NCI-H510A treated with DMSO at 0.1 percent for 48 hours (cell line): ENCODE measurements around the gene CYLD.

ENCODE experiments used
- DNase-seq: peaks from one replicate; lab custom pipeline; 2025; lab: John Stamatoyannopoulos, UW

Gene CYLD

DNA sequence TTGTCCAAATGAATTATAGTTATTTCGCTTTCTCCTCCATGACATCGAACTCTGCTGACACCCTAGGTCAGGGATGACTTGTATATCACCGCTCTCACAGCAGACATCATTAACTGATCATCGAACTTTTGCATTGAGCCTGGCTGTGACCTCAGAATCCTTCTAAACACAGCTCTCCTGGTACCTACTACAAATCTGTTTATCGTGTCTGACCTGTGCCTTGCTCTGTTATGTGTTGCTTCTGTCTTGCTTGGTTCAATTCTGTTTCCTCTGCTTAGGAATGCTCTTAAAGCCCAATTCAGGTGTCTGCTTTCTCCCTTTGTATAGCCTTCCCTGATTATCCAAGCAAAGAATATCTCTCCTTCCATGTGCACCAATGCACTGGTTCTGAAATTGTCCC is 78.3 kb downstream of the CYLD start:
- no peak for DNase-seq

DNA sequence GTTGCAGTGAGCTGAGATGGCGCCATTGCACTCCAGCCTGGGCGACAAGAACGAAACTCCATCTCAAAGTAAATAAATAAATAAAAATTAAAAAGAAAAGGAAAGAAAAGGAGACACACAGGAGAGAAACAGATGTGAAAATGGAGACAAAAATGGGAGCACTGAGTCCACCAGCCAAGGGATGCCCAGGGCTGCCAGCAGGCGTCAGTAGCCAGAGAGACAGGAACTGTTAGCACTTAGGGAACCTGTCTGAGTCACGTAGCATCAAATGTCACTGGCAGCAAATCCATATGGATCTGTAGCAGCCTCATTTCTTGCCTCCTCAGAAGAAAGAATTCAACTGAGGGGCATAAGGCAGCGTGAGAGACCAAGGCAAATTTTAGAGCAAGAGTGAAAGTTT is 79.7 kb downstream of the CYLD start:
- no peak for DNase-seq

DNA sequence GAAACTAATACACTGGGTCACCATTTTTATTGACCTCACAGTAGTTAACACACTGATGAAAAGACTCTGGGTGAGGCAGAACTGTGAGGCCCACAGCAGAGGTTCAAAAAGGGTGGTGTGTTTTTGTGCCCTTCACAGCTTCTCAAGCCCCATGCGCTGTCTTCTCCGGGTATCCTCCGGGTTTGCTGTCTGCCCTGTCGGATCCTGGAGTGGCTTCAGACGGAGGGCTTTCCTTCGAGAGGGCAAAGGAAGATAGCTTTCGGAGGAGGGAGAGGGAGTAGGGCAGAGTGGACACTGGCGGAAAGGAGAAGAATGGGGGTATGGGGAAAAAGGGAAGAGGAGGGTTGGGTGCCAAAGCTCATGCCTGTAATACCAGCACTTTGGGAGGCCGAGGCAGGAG is 80.8 kb downstream of the CYLD start:
- no peak for DNase-seq

DNA sequence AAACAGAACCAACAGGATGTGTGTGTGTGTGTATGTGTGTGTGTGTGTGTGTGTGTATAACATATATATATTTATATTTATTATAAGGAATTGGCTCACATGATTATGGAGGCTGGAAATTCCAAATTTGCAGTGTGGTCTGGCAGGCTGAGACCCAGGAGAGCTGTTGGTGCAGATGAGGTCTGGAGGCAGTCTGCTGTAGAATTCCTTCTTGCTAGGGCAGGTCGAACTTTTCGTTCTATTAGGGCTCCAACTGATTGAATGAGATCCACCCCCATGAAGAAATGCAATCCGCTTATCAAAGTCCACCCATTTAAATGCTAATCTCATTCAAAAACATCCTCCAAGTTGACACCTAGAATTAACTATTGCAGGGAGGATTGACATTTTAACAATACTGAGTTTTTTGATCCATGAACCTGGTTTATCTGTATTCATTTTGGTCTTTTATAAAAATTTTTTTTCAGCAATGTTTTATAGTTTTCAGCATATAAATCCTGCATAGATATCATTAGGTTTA is 85.0 kb downstream of the CYLD start:
- DNase-seq, result no peak

DNA sequence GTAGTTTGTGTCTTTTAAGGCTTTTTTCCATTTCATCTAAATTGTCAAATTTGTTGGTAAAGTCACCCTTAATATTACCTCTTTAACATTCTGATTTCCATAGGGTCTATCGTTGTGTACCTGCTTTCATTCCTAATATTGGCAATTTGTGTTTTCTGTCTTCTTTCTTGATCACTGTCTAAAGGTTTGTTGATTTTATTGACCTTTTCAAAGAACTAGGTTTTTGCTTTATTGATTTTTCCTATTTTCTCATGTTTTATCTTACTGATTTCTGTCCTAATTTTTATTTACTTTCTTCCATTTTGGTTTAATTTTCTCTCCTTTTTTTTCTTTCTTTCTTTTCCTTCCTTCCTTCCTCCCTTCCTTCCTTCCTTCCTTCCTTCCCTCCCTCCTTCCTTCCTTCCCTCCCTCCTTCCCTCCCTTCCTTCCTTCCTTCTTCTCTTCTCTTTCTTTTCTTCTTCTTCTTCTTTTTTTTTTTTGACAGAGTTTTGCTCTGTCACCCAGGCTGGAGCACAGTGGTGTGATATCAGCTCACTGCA is 86.3 kb downstream of the CYLD start:
- DNase-seq, result no peak

DNA sequence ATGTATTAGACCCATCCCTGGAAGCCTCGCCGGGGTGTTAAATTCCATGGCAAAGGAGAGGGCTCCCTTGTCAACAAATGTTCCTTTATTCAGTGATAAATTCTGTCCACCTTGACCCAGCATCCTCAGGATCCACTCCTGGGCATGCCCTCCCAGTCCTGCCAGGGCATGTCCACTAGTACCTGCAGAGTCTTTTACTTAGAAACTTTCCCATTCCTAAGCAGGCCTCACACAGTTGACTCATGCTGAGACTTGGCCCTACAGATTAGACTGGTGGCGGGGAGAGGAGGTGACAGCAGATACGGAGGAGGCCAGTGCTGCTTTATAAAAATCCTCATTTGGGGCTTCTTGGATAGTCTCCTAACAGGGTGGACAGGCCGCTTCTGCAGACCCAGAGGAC is 88.8 kb downstream of the CYLD start:
- DNase-seq, result no peak

DNA sequence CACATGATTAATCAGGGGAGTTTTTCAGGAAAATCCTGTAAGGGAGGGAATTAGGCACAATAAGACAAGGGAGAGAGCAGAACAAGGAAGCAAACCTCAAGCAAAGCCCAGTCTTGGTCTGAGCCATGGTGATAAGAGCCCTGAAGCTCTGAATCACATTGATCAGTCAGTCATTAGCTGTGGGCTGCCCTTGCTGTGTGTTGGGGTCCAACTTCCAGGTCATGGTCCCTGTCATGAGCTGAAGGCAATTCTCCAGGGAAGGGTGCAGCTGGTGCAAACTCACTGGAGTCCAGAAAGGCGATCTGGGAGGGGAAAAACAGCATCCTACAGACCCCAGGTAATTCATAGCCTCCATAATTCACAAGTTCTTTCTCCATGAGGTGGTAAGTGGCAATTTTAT is 89.9 kb downstream of the CYLD start:
- no peak for DNase-seq

DNA sequence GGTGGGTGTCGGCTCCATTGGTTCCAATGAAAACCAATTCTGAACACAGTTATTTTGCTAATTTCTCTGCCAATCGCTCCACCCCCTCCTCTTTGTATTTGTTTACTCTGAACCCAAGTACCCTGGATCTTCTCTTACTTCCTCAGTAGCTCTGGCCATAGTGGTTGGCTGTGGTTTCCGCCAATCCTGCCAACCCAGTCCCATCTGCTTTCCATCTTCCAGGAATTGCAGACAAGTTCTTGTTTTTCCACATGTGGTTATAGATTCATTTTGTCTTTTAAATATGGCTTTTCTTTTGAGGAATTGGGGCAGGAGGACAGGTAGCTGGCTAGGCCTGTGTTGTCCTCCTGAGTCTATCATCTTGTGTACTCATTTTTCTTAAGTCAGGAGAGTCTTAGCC is 92.0 kb downstream of the CYLD start:
- DNase-seq, result no peak

DNA sequence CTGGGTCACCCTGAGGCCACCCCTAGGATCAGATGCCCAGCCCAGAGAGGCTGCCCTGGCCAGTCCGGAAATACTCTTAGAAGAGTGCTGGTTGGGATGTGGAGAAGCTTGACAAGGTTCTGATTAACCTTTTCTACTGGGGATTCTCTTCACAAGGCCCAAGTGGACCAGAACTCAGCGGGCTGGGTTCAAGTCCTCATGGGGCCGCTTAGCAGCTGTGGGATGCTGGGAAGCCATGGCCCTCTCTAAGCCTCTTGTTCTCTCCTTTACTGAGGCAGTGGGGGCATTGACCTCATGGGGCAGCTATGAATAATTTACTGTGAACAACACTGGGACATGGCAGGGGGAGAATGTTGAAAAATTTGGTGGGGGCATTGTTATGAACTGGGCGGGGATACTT is 92.8 kb downstream of the CYLD start:
- DNase-seq, result no peak

DNA sequence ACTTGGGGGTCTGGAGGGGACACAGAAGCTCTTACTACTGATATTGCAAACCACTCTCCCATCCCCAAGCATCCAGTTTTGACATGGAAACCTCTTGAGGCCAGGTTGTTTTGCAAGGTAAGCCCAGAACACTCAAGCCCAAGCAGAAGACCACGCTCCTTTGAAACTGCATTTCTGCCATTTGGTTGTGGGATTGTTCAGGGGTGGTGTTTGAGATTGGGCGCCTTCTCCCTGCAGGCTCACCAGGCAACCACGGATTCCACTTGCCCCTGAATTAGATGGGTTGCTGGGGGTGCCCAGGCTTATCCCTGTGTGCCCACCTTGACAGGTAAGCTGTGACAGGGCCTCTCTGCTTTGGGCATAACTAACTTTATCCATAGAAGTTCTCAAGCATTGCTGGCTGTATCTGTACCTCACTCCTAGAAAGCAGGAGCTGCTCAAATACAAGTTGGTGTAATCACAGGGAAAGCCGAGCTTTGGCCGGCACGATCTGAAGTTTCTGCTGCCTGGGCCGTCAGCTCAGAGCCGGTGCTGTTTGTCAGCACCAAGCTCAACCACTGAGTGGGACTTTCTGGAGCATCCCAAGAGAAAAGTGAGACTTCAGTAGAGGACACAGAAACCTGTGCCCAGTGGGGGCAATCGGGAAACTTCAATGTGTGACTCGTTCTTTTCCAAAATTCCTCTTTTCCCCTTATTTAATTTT is 93.6 kb downstream of the CYLD start:
- no peak for DNase-seq

DNA sequence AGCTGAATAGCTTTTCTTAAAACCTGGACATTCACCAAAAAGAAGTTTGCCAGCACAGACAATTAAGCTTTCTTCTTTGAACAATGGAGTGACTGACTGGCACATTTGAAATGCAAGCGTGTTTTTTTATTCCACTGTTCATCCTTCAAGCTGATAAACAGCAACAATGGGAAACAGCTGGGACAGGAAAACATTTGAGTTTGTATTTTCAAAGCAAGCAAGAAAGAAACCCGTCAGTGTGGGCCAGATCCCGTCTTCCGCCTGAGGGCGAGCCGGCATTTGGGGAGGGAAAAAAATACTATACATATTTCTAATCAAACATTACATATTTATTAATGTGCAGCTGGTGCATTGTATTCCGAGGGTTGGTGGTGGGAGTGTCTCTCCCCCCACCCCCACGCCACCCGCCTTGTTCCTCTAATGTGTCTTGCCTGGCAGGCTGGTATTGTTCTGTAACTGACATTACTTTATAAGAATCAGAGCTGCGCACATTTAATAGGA is 94.3 kb downstream of the CYLD start:
- no peak for DNase-seq

DNA sequence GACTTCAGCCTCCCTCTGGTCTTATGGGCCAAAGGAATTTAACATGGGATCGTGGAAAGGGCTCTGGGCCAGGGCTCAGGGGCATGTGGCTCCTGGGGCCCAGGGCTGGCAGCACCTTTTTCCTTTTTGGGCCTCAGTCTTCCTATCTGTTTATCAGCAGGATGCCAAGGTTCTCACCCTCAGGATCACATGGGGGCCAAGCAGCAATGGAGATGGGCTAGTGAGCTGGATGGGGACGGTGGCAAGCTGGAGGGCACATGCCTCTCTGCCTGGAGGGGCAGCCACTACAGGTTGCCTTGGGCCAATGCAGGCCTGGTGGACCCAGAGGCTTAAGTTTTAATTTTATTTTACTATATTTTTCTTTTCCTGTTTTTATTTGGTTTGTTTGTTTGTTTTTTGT is 95.4 kb downstream of the CYLD start:
- no peak for DNase-seq

DNA sequence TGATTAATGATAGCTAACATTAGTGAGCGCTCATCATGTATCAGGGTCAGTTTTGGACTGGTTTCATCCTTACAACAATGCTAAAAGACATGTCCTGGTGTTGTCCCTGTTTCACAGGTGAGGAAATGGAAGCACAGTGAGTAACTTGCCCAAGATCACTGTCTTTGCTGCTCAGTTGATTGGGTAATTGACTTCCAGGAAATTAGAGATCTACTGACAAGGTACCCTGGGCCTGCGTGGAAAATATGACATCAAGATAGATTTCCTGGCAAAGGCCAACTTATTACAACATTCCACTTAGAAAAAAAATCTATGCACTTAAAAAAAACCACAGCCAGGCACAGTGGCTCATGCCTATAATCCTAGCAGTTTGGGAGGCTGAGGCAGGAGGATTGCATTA is 96.3 kb downstream of the CYLD start:
- no peak for DNase-seq

DNA sequence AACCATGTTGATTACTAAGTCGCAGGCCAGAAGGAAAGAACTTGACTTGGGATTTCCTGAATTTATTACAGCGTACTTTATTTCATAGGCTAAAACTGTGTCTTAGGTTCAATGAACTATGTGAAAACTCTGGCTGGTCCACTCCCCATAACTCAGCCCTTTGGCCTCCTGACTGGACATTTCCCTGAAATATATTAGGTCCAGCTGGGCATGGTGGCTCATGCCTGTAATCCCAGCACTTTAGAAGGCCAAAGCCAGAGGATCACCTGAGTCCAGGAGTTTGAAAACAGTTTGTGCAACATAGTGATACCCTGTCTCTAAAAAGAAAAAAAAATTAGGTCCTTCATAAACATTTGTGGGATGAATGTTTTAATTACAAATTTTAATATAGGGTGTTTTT is 97.0 kb downstream of the CYLD start:
- DNase-seq, result no peak

DNA sequence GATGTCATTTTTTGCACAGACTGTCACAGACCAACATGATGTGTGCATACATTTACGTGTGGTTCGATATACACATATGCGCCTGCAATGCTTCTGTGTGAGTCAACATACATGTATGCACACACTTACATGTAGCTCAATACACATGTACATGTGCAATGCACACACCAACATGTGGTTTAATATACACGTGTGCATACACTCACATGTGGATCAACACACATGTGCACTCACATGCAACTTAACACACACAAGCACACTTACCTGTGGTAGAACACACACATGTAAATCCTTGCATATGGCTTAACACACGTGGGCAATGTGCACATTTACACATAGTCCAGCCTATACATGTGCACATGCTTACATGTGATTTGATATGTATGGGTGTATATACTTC is 97.5 kb downstream of the CYLD start:
- DNase-seq, result no peak

DNA sequence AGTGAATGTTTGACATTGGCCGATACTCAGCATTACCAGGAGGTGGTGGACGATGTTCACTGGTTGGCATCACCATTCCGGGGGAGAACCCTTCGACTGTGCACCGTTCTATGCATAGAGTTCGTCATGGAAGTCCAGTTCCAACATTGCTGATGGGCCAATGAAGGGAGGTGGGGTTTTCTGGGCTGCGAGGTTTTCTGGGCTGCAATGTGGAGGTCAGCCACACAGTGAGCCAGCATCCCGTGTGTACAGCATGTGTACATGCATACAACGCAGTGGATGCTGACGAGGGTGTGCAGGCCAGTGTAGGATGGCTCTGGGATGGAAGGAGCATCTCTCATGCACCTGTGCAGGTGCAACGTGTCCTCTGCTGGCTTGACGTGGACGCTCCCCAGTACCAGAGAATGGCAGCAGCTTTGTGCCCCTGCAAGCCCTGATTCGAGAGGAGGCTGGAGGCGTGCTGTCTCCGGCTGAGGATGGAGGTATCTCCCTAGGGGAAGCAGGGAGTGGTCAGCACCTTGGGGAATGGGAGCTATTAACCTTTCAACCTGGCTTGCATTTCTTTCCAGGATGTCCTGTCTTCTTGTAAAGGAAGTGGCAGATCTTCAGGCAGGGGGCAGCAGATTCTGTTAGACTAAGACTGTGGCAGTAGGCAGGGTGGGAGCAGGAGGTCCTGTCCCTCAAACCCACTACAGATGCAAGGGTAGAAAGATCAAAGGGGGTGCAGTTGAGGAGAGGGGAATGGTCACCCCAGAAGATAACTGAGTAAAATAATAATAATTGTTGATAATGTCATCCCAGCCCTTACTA is 98.2 kb downstream of the CYLD start:
- DNase-seq, result no peak

DNA sequence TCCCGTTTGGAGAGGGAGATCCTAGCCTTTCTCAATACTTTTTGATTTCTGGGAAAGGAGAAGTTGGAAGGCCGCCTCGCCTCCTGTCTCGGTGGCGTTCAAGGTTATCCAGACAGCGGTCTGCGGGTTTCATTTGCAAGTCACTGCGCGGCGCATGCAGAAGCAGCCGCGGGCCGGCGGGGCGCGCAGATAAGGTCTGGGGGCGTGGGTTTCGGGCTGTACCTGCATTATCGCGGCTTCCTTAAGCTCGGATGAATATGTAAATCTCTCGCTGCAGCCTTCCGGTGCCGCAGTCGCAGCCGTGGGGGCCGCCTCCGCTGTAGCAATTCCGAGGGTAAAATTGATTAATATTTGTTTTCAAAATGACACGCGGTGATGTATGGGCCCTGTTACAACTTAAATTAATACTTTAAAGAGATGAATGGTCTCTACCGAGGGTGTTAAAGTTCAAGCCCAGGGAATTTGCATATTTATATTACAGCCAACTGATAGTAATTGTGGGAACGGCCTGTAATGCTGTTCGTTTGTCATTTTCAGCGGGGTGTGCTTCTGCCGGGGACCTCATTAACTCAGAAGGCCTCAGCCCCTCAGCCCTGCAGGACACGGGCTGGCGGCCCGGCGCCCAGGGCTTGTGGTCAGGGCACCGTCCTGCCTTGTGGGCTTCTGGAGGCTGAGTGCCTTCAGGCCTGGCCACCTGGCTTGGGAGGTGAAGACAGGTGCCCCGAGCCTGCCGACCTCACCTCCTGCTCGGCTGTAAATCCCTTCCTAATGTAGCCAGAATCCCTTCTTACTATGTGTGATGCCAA is 99.4 kb downstream of the CYLD start:
- no peak for DNase-seq

DNA sequence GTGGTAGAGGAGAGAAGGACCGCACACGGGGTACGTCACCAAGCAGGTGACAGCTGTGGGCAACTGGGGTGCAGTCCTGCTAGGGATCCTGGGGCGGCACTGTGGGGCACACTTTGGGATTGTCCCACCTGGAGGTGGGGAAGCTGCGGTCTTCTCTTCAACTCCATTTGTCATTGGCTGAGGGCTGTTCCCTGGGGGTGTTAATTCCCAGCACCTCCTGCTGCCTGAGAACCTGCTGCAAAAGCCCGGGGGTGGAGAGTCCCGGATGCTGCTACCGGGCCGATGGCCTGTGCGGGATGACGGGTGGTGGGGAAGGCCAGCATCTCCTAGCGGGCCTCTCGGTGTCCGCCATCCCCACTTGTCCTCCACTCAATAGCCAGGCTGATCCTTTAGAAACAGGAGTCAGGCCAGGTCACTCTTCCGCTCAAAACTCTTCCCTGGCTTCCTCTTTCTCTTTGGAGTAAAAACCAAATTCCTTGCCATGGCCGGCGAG is 100.2 kb downstream of the CYLD start:
- no peak for DNase-seq

DNA sequence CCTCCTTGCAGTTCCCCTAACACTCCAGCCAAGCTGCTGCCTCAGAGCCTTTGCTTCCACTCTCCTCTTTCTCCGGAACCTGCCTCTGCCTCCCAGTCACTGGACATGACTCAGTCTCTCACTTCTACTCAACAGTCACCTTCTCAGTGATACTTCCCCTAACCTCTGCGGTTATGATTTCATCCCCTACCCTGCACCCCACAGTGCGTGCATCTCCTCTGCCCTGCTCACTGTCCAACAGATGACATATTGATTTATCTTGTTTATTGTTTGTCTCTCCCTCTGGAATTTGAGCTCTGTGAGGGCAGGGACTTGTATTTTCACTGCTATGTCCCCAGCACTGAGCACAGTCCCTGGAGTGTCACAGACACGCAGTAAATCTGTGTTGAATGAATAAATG is 100.7 kb downstream of the CYLD start:
- no peak for DNase-seq

DNA sequence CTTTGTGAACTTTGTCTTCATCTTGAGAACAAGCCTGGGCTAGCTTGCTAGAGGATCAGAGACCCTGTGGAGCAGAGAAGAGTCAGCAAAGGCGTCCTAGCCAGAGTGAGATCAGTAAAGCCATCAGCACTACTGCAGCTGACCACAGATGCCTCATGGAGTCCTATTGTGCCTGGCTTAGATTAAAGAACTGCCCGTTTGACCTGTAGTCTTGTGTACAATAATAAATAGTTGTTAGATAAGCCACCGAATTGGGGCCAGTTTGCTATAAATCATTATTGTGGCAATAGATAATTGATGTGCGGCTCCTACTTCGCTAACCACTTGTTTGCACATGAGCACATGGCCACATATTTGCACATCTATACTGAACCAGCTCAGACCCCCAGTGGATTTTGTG is 103.0 kb downstream of the CYLD start:
- DNase-seq, result peak; percentile 40

DNA sequence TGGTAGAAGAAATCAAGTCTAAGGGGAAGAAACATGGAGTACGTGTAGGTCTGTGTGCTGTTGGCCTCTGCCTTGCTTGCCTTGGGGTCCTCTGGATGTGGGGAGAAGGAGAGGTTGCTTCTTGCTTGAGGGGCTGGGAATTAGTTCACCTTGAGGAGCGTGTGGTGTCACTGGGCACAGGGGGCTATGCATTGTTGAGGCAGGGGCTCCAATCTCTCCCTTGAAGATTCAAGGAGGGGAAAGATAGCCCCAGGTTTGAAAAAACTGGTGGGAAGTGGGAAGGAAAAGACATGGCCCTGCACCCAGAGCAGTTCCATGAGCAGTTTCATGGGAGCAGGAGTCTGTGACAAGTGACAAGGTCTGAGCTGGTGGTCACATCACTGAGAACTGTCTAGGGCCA is 103.4 kb downstream of the CYLD start:
- no peak for DNase-seq

DNA sequence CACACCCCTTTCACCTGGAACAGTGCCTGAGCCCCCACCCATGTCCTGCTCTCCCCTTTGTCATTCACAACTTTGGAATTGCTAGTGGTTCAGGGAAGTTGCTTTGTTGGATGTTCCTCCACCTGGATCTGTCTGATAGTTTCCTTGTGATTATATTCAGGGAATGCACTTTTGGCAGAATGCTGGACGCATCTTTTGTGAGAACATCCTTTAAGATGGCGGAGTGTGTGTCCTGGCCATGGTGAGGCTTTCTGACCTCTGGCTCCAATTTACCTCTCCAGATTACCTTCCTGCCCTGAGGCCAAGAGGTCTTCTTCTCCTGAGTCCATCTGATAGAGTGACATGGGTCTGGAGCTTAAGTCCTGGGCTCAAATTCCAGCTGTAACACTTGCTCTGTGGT is 104.6 kb downstream of the CYLD start:
- DNase-seq, result no peak
